Keratinocyte (primary cell): ENCODE measurements around the gene GPR37L1. TPM values are rescaled to one million over a fixed set of nuclear protein-coding genes. Genes with fewer than 3 reads are reported as not detected.

ENCODE experiments used
- DNase-seq: peaks from one replicate; pipeline ENCODE4 v3.0.0-alpha.2; 2011; ENCODE audit warnings: low read depth, missing footprints, low spot score
- FAIRE-seq: peaks from 2 replicates; lab custom pipeline; 2011; peaks lifted over from hg19 to GRCh38; lab: Jason Lieb, UNC
- H2AFZ ChIP-seq: 2 replicates; pipeline ENCODE4 v1.6.0; 2012; ENCODE audit warnings: low read length, control low read depth, inconsistent platforms; ENCODE audit not compliant: control insufficient read depth
- H3K27ac ChIP-seq: 2 replicates; pipeline ENCODE4 v1.5.1; 2011; ENCODE audit warnings: low read length; ENCODE audit not compliant: control insufficient read depth, insufficient read depth
- H3K27me3 ChIP-seq: 3 replicates; pipeline ENCODE4 v1.6.0; 2011; ENCODE audit warnings: low read length; ENCODE audit not compliant: control insufficient read depth, insufficient read depth; ENCODE audit errors: extremely low read depth
- H3K36me3 ChIP-seq, 2 experiments: 2 replicates in 1 of 2; 3 replicates in 1 of 2; pipeline ENCODE4 v1.5.1; 2011; ENCODE audit warnings: low read length in 2 of 2, mild to moderate bottlenecking in 1 of 2; ENCODE audit not compliant: control insufficient read depth in 2 of 2, insufficient read depth in 2 of 2; ENCODE audit errors: extremely low read depth in 1 of 2
- H3K4me1 ChIP-seq: 3 replicates; pipeline ENCODE4 v1.5.1; 2011; ENCODE audit warnings: low read length; ENCODE audit not compliant: control insufficient read depth, insufficient read depth; ENCODE audit errors: extremely low read depth
- H3K4me2 ChIP-seq: 3 replicates; pipeline ENCODE4 v1.6.0; 2011; ENCODE audit warnings: low read depth, low read length; ENCODE audit not compliant: control insufficient read depth, insufficient read depth; ENCODE audit errors: extremely low read depth
- H3K4me3 ChIP-seq, 3 experiments: fragments of 200-600 bp in 1 of 3; sonication (generic) in 1 of 3; 2 replicates in 2 of 3; 3 replicates in 1 of 3; pipeline ENCODE4 v1.5.1; 2011 to 2016; ENCODE audit warnings: low read length in 3 of 3, mild to moderate bottlenecking in 3 of 3, control low read depth in 2 of 3, inconsistent platforms in 1 of 3, low read depth in 1 of 3, mixed read lengths in 1 of 3, mixed run types in 1 of 3, moderate library complexity in 1 of 3; ENCODE audit not compliant: control insufficient read depth in 2 of 3, insufficient read depth in 2 of 3; ENCODE audit errors: extremely low read depth in 1 of 3
- H3K79me2 ChIP-seq: 2 replicates; pipeline ENCODE4 v1.6.0; 2012; ENCODE audit warnings: low read length; ENCODE audit not compliant: control insufficient read depth, insufficient read depth
- H3K9ac ChIP-seq: 3 replicates; pipeline ENCODE4 v1.6.0; 2011; ENCODE audit warnings: low read length; ENCODE audit not compliant: control insufficient read depth, insufficient read depth; ENCODE audit errors: extremely low read depth
- H3K9me1 ChIP-seq: 3 replicates; pipeline ENCODE4 v1.6.0; 2011; ENCODE audit warnings: low read length; ENCODE audit not compliant: control insufficient read depth, insufficient read depth; ENCODE audit errors: extremely low read depth
- H3K9me3 ChIP-seq: 2 replicates; pipeline ENCODE4 v1.5.1; 2012; ENCODE audit warnings: low read depth, low read length; ENCODE audit not compliant: control insufficient read depth
- H4K20me1 ChIP-seq: 3 replicates; pipeline ENCODE4 v1.6.0; 2011; ENCODE audit warnings: low read length; ENCODE audit not compliant: control insufficient read depth, insufficient read depth; ENCODE audit errors: extremely low read depth
- EZH2 ChIP-seq: IDR thresholded peaks from one replicate; pipeline ENCODE4 v1.6.1; 2012; ENCODE audit warnings: inconsistent platforms, mild to moderate bottlenecking, low read length, moderate library complexity
- dilution Hi-C: fragments of 300-500 bp; cut with MboI; formaldehyde crosslinking; loops from one replicate; pipeline ENCODE4 v1.7.0; 2020; ENCODE audit warnings: low sequenced_read_pairs; ENCODE audit not compliant: extremely low pct_ligation_motif_present
- polyA plus RNA-seq, 5 experiments: library from polyadenylated mRNA; depleted of rRNA in 3 of 5; stranded (reverse) in 3 of 5; stranded (forward) in 1 of 5; unstranded in 1 of 5; fragments of >200 nt; gene quantifications; 1 replicate in 1 of 5; 2 replicates in 3 of 5; 3 replicates in 1 of 5; pipeline versions ENCODE4 v1.2.1 to v1.2.3, GENCODE V29; 2011 to 2012; ENCODE audit warnings: missing spikeins in 2 of 5, low read depth in 1 of 5, low replicate concordance in 1 of 5
- TF ChIP-seq, protein P1 (sequence below), 3 experiments: IDR thresholded peaks in 1 of 3; conservative IDR thresholded peaks in 1 of 3; optimal IDR thresholded peaks in 1 of 3; 2 replicates in 2 of 3; 3 replicates in 1 of 3; pipeline versions ENCODE3 to v1.5.1; 2011; ENCODE audit warnings: low read length in 3 of 3, mild to moderate bottlenecking in 3 of 3, moderate library complexity in 2 of 3, control low read depth in 1 of 3, inconsistent platforms in 1 of 3; ENCODE audit not compliant: insufficient read depth in 2 of 3; ENCODE audit errors: extremely low read depth in 1 of 3

GPR37L1 gene
- polyA plus RNA-seq, 1 donor (not counting 4 experiments of a cell fraction or from before 2014, with no cell fraction given): not detected

GRCh38 chr1:202106340-202107254 is 16.1 kb upstream of the GPR37L1 start:
- no peaks in the 10 kb centered on the region for H3K9me1 ChIP-seq
- dilution Hi-C loops: no loop called here
- FAIRE-seq: no peak
- no peak overlapping the region for H3K4me3 ChIP-seq
- DNase-seq: no peak
- no peak overlapping the region for H2AFZ ChIP-seq
- no peak overlapping the region for H3K27ac ChIP-seq
- no peaks in the 10 kb centered on the region for H4K20me1 ChIP-seq
- H3K27me3 ChIP-seq: no peaks in the 10 kb centered on the region
- peaks cover 13% of the 10 kb centered on the region for H3K4me1 ChIP-seq
- no peak overlapping the region for H3K4me2 ChIP-seq
- no peaks in the 10 kb centered on the region for H3K36me3 ChIP-seq
- H3K79me2 ChIP-seq: no peaks in the 10 kb centered on the region
- H3K9me3 ChIP-seq: no peaks in the 10 kb centered on the region
- no peak for TF ChIP-seq EZH2
- TF ChIP-seq, protein P1, sequence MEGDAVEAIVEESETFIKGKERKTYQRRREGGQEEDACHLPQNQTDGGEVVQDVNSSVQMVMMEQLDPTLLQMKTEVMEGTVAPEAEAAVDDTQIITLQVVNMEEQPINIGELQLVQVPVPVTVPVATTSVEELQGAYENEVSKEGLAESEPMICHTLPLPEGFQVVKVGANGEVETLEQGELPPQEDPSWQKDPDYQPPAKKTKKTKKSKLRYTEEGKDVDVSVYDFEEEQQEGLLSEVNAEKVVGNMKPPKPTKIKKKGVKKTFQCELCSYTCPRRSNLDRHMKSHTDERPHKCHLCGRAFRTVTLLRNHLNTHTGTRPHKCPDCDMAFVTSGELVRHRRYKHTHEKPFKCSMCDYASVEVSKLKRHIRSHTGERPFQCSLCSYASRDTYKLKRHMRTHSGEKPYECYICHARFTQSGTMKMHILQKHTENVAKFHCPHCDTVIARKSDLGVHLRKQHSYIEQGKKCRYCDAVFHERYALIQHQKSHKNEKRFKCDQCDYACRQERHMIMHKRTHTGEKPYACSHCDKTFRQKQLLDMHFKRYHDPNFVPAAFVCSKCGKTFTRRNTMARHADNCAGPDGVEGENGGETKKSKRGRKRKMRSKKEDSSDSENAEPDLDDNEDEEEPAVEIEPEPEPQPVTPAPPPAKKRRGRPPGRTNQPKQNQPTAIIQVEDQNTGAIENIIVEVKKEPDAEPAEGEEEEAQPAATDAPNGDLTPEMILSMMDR (optimal IDR thresholded peaks at IDR 0.05 in 1 of 3, IDR thresholded peaks at IDR 0.05 in 1 of 3, conservative IDR thresholded peaks at IDR 0.05 in 1 of 3; ENCODE audit: extremely low read depth in 1 of 3, insufficient read depth in 2 of 3, low read length in 3 of 3): no peak
- no peak overlapping the region for H3K9ac ChIP-seq

- Histone ChIP-seq H3K9me1 (no peaks in the 10 kb centered on the region), H3K27me3 (no peaks in the 10 kb centered on the region), H3K4me3 (no peak overlapping the region), H3K9ac (no peak overlapping the region), H3K79me2 (no peaks in the 10 kb centered on the region), H2AFZ (no peak overlapping the region), H3K4me2 (no peak overlapping the region), H4K20me1 (no peaks in the 10 kb centered on the region), H3K36me3 (no peaks in the 10 kb centered on the region), H3K27ac (no peak overlapping the region), H3K4me1 (peaks cover 13% of the 10 kb centered on the region), H3K9me3 (no peaks in the 10 kb centered on the region)
- no peak for TF ChIP-seq EZH2
- TF ChIP-seq, protein P1 (optimal IDR thresholded peaks at IDR 0.05 in 1 of 3, IDR thresholded peaks at IDR 0.05 in 1 of 3, conservative IDR thresholded peaks at IDR 0.05 in 1 of 3; ENCODE audit: extremely low read depth in 1 of 3, insufficient read depth in 2 of 3, low read length in 3 of 3): no peak
- dilution Hi-C loops: no loop called here
- DNase-seq: no peak
- FAIRE-seq: no peak
Measured at GRCh38 chr1:202107321-202107761, 15.4 kb upstream of the GPR37L1 start.
